ENCODE results near the gene EIF4G3. TPM values are rescaled to one million over a fixed set of nuclear protein-coding genes. Genes with fewer than 3 reads are reported as not detected.

The EIF4G3 gene
- total RNA-seq, 4 donors from 2014 or later = 18.8 to 75.0 (median 34.9) TPM

- no peak for DNase-seq
- H3K27me3 ChIP-seq = no peaks in the 10 kb centered on the region
- no peaks in the 10 kb centered on the region for H3K4me1 ChIP-seq
- no peak overlapping the region for H3K27ac ChIP-seq
- H3K4me3 ChIP-seq = no peak overlapping the region
- H3K9me3 ChIP-seq = no peaks in the 10 kb centered on the region
- intact Hi-C loops (cut with DNase I; ENCODE audit: low total_unique reads) = no loop called here
- no peak for TF ChIP-seq CTCF (IDR thresholded peaks at IDR 0.05)
- no peak for TF ChIP-seq POLR2A (IDR thresholded peaks at IDR 0.05)
- no peaks in the 10 kb centered on the region for H3K36me3 ChIP-seq
Observed at GRCh38 chr1:21007876-21008275, 168.8 kb downstream of the EIF4G3 start.

GRCh38 chr1:21005466-21006239 lies 171.0 kb downstream of the EIF4G3 start:
- H3K9me3 ChIP-seq = no peaks in the 10 kb centered on the region
- DNase-seq = no peak
- no peaks in the 10 kb centered on the region for H3K27me3 ChIP-seq
- no peak for TF ChIP-seq POLR2A (IDR thresholded peaks at IDR 0.05)
- TF ChIP-seq CTCF (IDR thresholded peaks at IDR 0.05) = no peak
- H3K36me3 ChIP-seq = no peaks in the 10 kb centered on the region
- H3K27ac ChIP-seq = no peak overlapping the region
- intact Hi-C loops (cut with DNase I; ENCODE audit: low total_unique reads) = no loop called here
- no peak overlapping the region for H3K4me3 ChIP-seq
- no peaks in the 10 kb centered on the region for H3K4me1 ChIP-seq

GRCh38 chr1:21003281-21004045 lies 173.2 kb downstream of the EIF4G3 start:
- H3K4me3 ChIP-seq = no peak overlapping the region
- intact Hi-C loops (cut with DNase I; ENCODE audit: low total_unique reads) = no loop called here
- no peaks in the 10 kb centered on the region for H3K36me3 ChIP-seq
- no peak overlapping the region for H3K27ac ChIP-seq
- DNase-seq = no peak
- H3K9me3 ChIP-seq = no peaks in the 10 kb centered on the region
- TF ChIP-seq CTCF (IDR thresholded peaks at IDR 0.05) (no peak), POLR2A (IDR thresholded peaks at IDR 0.05) (no peak)
- H3K27me3 ChIP-seq = no peaks in the 10 kb centered on the region
- no peaks in the 10 kb centered on the region for H3K4me1 ChIP-seq

GRCh38 chr1:21001042-21001441 lies 175.7 kb downstream of the EIF4G3 start:
- no peaks in the 10 kb centered on the region for H3K9me3 ChIP-seq
- no peaks in the 10 kb centered on the region for H3K36me3 ChIP-seq
- no peaks in the 10 kb centered on the region for H3K4me1 ChIP-seq
- DNase-seq = no peak
- intact Hi-C loops (cut with DNase I; ENCODE audit: low total_unique reads) = no loop called here
- H3K27ac ChIP-seq = no peak overlapping the region
- TF ChIP-seq CTCF (IDR thresholded peaks at IDR 0.05) (no peak), POLR2A (IDR thresholded peaks at IDR 0.05) (no peak)
- H3K27me3 ChIP-seq = no peaks in the 10 kb centered on the region
- no peak overlapping the region for H3K4me3 ChIP-seq

GRCh38 chr1:21000245-21000594 lies 176.5 kb downstream of the EIF4G3 start:
- no peaks in the 10 kb centered on the region for H3K9me3 ChIP-seq
- DNase-seq = no peak
- H3K27ac ChIP-seq = no peak overlapping the region
- H3K36me3 ChIP-seq = no peaks in the 10 kb centered on the region
- no peaks in the 10 kb centered on the region for H3K27me3 ChIP-seq
- TF ChIP-seq POLR2A (IDR thresholded peaks at IDR 0.05) (no peak), CTCF (IDR thresholded peaks at IDR 0.05) (no peak)
- no peaks in the 10 kb centered on the region for H3K4me1 ChIP-seq
- intact Hi-C loops (cut with DNase I; ENCODE audit: low total_unique reads) = no loop called here
- H3K4me3 ChIP-seq = no peak overlapping the region
